Panc1 (cell line): ENCODE results near the gene UNC45B. TPM values are rescaled to one million over a fixed set of nuclear protein-coding genes. Genes with fewer than 3 reads are reported as not detected.

ENCODE experiments used
- ATAC-seq: fragments of 200-7000 bp; cut with Tn5 transposase; 2 replicates; pipeline ENCODE4 v1.9.1; 2020; ENCODE audit warnings: mild to moderate bottlenecking, moderate library complexity
- BruUV-seq: library from RNA; stranded (reverse); fragments of 400-500 nt; replicated peaks from 2 replicates; lab custom pipeline; 2021; lab: Mats Ljungman, UMichigan
- CTCF ChIA-PET: fragments of 300-600 bp; sonication (Branson Sonifier 250); formaldehyde crosslinking; loops from one replicate; lab custom pipeline; 2022; ENCODE audit warnings: antibody characterized with exemption; lab: Charles Lee
- POLR2A ChIA-PET: fragments of 300-600 bp; sonication (Branson Sonifier 250); formaldehyde crosslinking; loops from one replicate; lab custom pipeline; 2022; ENCODE audit warnings: antibody characterized with exemption; lab: Charles Lee
- DNase-seq: peaks from one replicate; pipeline ENCODE4 v3.0.0-alpha.2; 2010; ENCODE audit warnings: low read depth, low spot score
- H3K27ac ChIP-seq: 2 replicates; pipeline ENCODE4 v1.5.1; 2011; ENCODE audit warnings: mild to moderate bottlenecking, low read length, inconsistent platforms
- H3K27me3 ChIP-seq: fragments of 200-500 bp; sonication (Bioruptor generic); 2 replicates; pipeline ENCODE4 v1.6.0; 2014; ENCODE audit warnings: low read length, inconsistent platforms; ENCODE audit not compliant: control insufficient read depth, insufficient read depth
- H3K36me3 ChIP-seq: fragments of 200-500 bp; sonication (Bioruptor generic); 2 replicates; pipeline ENCODE4 v1.5.1; 2014; ENCODE audit warnings: inconsistent platforms, mild to moderate bottlenecking, low read length, moderate library complexity; ENCODE audit not compliant: control insufficient read depth, insufficient read depth
- H3K4me1 ChIP-seq: 2 replicates; pipeline ENCODE4 v1.5.1; 2011; ENCODE audit warnings: inconsistent platforms, mild to moderate bottlenecking, low read length, moderate library complexity; ENCODE audit not compliant: control insufficient read depth, insufficient read depth
- H3K4me3 ChIP-seq, 2 experiments: 2 replicates each; pipeline ENCODE4 v1.5.1; 2011 to 2012; ENCODE audit warnings: low read depth in 2 of 2, low read length in 2 of 2, mild to moderate bottlenecking in 2 of 2, inconsistent platforms in 1 of 2, moderate library complexity in 1 of 2
- H3K9me3 ChIP-seq: fragments of 200-500 bp; sonication (Bioruptor generic); 2 replicates; pipeline ENCODE4 v1.5.1; 2014; ENCODE audit warnings: low read depth, mild to moderate bottlenecking, inconsistent platforms, low read length, moderate library complexity; ENCODE audit not compliant: control insufficient read depth, insufficient read depth
- CTCF ChIP-seq: fragments of 450-650 bp; IDR thresholded peaks from 2 replicates; pipeline ENCODE4 v1.5.1; 2017; ENCODE audit warnings: mild to moderate bottlenecking
- POLR2AphosphoS5 ChIP-seq: IDR thresholded peaks from 2 replicates; pipeline ENCODE4 v1.6.1; 2012; ENCODE audit warnings: mild to moderate bottlenecking, low read depth, low read length, moderate library complexity
- REST ChIP-seq, 2 experiments: IDR thresholded peaks; 2 replicates each; pipeline ENCODE4 v1.6.1; 2011 to 2012; ENCODE audit warnings: low read depth in 2 of 2, control low read depth in 1 of 2, low read length in 1 of 2, mild to moderate bottlenecking in 1 of 2, moderate library complexity in 1 of 2; ENCODE audit not compliant: insufficient read depth in 1 of 2
- SIN3A ChIP-seq: IDR thresholded peaks from 2 replicates; pipeline ENCODE4 v1.6.1; 2012; ENCODE audit warnings: low read depth, mild to moderate bottlenecking, low read length, moderate library complexity, borderline replicate concordance; ENCODE audit not compliant: insufficient read depth
- TCF7L2 ChIP-seq: IDR thresholded peaks from 2 replicates; pipeline ENCODE4 v1.6.1; 2011; ENCODE audit warnings: mild to moderate bottlenecking, low read depth, low read length, inconsistent platforms
- in situ Hi-C: cut with HindIII; loops from 2 replicates; pipeline ENCODE4 v1.10.0; 2016; ENCODE audit warnings: low sequenced_read_pairs, low pct_unique_long_range_greater_than_20kb
- intact Hi-C: fragments of 100-400 bp; cut with micrococcal nuclease; formaldehyde crosslinking; loops from one replicate; pipeline ENCODE4 v1.10.0; 2022; ENCODE audit not compliant: unreplicated experiment
- total RNA-seq: library from RNA; stranded (reverse); gene quantifications from one replicate; pipeline ENCODE4 v1.2.1, GENCODE V29; 2021; ENCODE audit not compliant: unreplicated experiment

Gene UNC45B
- total RNA-seq, 1 experiment from 2014 or later, result not detected

GRCh38 chr17:35167046-35167445, 19.4 kb downstream of the UNC45B start:
- no peak overlapping the region for H3K27ac ChIP-seq
- H3K9me3 ChIP-seq, result no peaks in the 10 kb centered on the region
- TF ChIP-seq POLR2AphosphoS5 (no peak), SIN3A (no peak), CTCF (no peak), REST (IDR thresholded peaks at IDR 0.05; ENCODE audit: insufficient read depth in 1 of 2, low read depth in 2 of 2, low read length in 1 of 2) (no peak), TCF7L2 (no peak)
- ATAC-seq (no peak), DNase-seq (no peak)
- POLR2A ChIA-PET, result interaction anchor here (0.6 kb wide), 2 partner anchors 24 to 139 kb away, joined by 3 to 10 read pairs; no protein-coding TSS in a partner anchor
- H3K4me3 ChIP-seq, result no peak overlapping the region
- CTCF ChIA-PET, result no interaction called here
- H3K36me3 ChIP-seq, result no peaks in the 10 kb centered on the region
- in situ Hi-C loops (no loop called here), intact Hi-C loops (no loop called here)
- no peaks in the 10 kb centered on the region for H3K4me1 ChIP-seq
- BruUV-seq, result no TSS peak
- 0 out of 2 replicates have a peak, but pooled peaks cover 3% of the 10 kb centered on the region for H3K27me3 ChIP-seq

GRCh38 chr17:35167666-35168065, 20.0 kb downstream of the UNC45B start:
- Histone ChIP-seq H3K4me1 (no peaks in the 10 kb centered on the region), H3K36me3 (no peaks in the 10 kb centered on the region), H3K4me3 (no peak overlapping the region), H3K27me3 (0 out of 2 replicates have a peak, but pooled peaks cover 3% of the 10 kb centered on the region), H3K9me3 (no peaks in the 10 kb centered on the region), H3K27ac (no peak overlapping the region)
- in situ Hi-C loops (no loop called here), intact Hi-C loops (no loop called here)
- POLR2A ChIA-PET, result interaction anchor here (0.6 kb wide), 1 partner anchor 138 kb away, joined by 3 read pairs; no protein-coding TSS in a partner anchor
- TF ChIP-seq REST (IDR thresholded peaks at IDR 0.05; ENCODE audit: insufficient read depth in 1 of 2, low read depth in 2 of 2, low read length in 1 of 2) (no peak), TCF7L2 (no peak), CTCF (no peak), POLR2AphosphoS5 (no peak), SIN3A (no peak)
- no TSS peak for BruUV-seq
- DNase-seq (no peak), ATAC-seq (no peak)
- CTCF ChIA-PET, result no interaction called here
